GM18909 (cell line): ENCODE measurements around the gene ANXA9.

Experiments
- ATAC-seq: cut with Tn5 transposase; IDR thresholded peaks from one replicate; pipeline ENCODE4 v1.9.1; 2021; ENCODE audit warnings: mild to moderate bottlenecking; ENCODE audit not compliant: unreplicated experiment, poor library complexity

Gene ANXA9

DNA sequence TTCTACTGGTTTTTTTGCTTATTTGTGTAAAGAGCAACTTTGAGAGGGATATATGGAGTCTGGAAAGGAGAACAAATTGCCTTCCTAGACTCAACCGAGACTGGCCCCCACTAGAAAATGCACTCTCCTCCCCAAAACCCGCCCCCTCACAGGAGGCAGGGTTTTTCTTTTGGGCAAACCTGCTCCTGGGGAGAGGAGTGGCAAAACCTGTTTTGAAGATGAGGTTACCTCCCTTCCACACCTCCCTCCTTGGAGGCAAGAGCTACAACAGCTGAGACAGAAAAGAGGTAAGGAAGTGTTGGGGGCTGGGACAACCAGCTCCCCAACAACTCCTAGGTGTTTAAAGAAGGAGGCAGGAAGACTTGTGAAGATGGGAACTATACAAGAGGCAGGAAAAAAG lies 54.3 kb downstream of the ANXA9 start, which contains the start of gene BNIPL:
BNIPL (plus strand) TSS at position 231 of the 400 bp plus-strand sequence; CDS start at position 371, 140 bp downstream.
- ATAC-seq, result no peak

DNA sequence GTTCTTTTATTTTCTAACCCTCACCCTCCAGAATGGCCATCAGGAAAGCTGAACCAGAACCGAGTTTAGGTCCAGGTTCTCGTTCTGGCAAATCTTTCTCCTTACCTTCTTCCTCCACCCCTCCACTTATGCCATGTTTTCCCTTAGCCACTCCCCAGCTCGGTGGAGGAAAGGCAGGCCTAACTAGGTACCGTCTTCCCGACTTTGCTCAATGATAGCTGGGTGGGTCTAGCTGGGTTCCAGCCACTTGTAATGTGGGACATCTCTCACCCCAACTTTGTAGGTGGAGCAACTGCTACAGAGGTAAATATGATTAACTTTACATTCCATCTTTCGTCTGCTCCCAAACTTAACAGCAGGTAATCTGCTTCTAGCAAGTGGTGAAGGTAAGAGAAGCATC lies 54.9 kb downstream of the ANXA9 start:
- ATAC-seq, result no peak

DNA sequence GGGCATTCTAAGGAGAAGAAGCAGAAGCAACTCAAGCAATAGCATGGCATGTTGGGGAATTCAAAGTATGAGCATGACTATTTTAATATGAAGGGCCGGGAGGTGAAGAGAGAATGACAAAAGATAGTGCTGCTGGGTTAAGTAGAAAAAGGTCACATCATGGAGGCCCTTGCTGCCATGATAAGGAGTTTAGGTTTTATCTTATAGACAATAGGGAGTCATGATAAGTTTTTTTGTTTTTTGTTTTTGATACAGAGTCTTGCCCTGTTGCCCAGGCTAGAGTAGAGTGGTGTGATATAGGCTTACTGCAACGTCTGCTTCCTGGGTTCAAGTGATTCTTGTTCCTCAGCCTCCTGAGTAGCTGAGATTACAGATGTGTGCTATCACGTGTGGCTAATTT lies 57.4 kb downstream of the ANXA9 start:
- no peak for ATAC-seq

DNA sequence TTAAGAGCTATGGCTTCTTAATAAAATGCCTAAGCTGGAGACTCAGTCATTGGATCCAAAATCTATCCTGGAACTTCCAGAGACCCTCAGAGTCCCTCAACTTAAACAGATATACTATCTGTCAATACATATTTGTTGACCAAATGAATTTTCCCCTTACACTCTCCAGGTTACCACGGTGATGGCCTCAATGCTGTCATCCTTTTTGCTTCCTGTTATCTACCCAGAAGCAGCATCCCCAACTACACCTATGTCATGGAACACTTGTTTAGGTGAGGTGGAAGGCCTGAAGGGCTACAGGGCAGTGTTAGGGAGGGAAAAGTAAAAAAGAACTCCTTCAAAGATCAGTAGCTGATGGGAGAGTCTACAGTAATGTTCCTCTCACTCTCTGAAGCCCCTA lies 61.1 kb downstream of the ANXA9 start:
- ATAC-seq, result no peak
